ENCODE measurements around the gene PDAP1. TPM values are rescaled to one million over a fixed set of nuclear protein-coding genes. Genes with fewer than 3 reads are reported as not detected.

Gene PDAP1
- total and polyA plus RNA-seq, 9 of the 15 experiments (the other 6 are each of a cell fraction or from before 2014, with no cell fraction given) = 10.2 to 315 (median 129) TPM

GRCh38 chr7:99409192-99409572, 785 bp upstream of the PDAP1 start (continued):
- peak in 1 of 2 experiments; percentile 87; a peak in 2 of 4 replicates for TF ChIP-seq HDAC1 (IDR thresholded peaks at IDR 0.05)
- TF ChIP-seq MEF2D (tag; conservative IDR thresholded peaks at IDR 0.05; ENCODE audit: low read depth) = 0 out of 2 replicates have a peak, but pooled peaks have one; percentile 30
- TF ChIP-seq BCOR (IDR thresholded peaks at IDR 0.05) = peak; percentile 64
- TF ChIP-seq ZSCAN29 (IDR thresholded peaks at IDR 0.05) = 0 out of 2 replicates have a peak, but pooled peaks have one; percentile 44
- peak; percentile 52; the same call in 1 of the 2 replicates for TF ChIP-seq HBP1 (CRISPR knock-in tag; IDR thresholded peaks at IDR 0.05)
- TF ChIP-seq MCM7 (IDR thresholded peaks at IDR 0.05) = peak in 1 of 2 experiments; percentile 63; a peak in 1 of 4 replicates
- TF ChIP-seq ARHGAP35 (IDR thresholded peaks at IDR 0.05; ENCODE audit: partially characterized antibody) = peak; percentile 71
- peak in 1 of 2 experiments; percentile 59 for TF ChIP-seq AFF1 (IDR thresholded peaks at IDR 0.05; ENCODE audit: low read depth in 1 of 2, partially characterized antibody in 2 of 2)
- TF ChIP-seq TCF3 (CRISPR knock-in tag; IDR thresholded peaks at IDR 0.05) = 0 out of 2 replicates have a peak, but pooled peaks have one; percentile 9
- peak; percentile 11; the same call in 1 of the 2 replicates for TF ChIP-seq PML (IDR thresholded peaks at IDR 0.05; ENCODE audit: low read length)
- peak; percentile 73; the same call in 1 of the 2 replicates for TF ChIP-seq NFATC3 (IDR thresholded peaks at IDR 0.05)
- TF ChIP-seq ETS1 (conservative IDR thresholded peaks at IDR 0.05; ENCODE audit: control insufficient read depth, low read depth, low read length) = peak; percentile 59; the same call in 1 of the 2 replicates
- TF ChIP-seq FOXJ3 (CRISPR knock-in tag; IDR thresholded peaks at IDR 0.05) = no peak
- 0 out of 2 replicates have a peak, but pooled peaks have one; percentile 50 for TF ChIP-seq ZBTB2 (IDR thresholded peaks at IDR 0.05)
- TF ChIP-seq NFRKB (IDR thresholded peaks at IDR 0.05; ENCODE audit: low read depth) = peak; percentile 67; the same call in 1 of the 2 replicates
- TF ChIP-seq HDAC6 (IDR thresholded peaks at IDR 0.05; ENCODE audit: low read depth, low read length) = no peak
- TF ChIP-seq SMARCE1 (IDR thresholded peaks at IDR 0.05) = peak; percentile 65
- peak; percentile 52 for TF ChIP-seq PRDM10 (IDR thresholded peaks at IDR 0.05; ENCODE audit: partially characterized antibody)

Data from K562 (cell line).